ENCODE results near the gene NARF. TPM values are rescaled to one million over a fixed set of nuclear protein-coding genes. Genes with fewer than 3 reads are reported as not detected.
"Not testable (repeated sequence)": the region's sequence is repeated elsewhere in the genome, so short reads cannot be mapped to it uniquely, and the experiment has no call there.

NARF gene
- total RNA-seq: 100 to 1,000 TPM; 106 to 121 TPM

DNA sequence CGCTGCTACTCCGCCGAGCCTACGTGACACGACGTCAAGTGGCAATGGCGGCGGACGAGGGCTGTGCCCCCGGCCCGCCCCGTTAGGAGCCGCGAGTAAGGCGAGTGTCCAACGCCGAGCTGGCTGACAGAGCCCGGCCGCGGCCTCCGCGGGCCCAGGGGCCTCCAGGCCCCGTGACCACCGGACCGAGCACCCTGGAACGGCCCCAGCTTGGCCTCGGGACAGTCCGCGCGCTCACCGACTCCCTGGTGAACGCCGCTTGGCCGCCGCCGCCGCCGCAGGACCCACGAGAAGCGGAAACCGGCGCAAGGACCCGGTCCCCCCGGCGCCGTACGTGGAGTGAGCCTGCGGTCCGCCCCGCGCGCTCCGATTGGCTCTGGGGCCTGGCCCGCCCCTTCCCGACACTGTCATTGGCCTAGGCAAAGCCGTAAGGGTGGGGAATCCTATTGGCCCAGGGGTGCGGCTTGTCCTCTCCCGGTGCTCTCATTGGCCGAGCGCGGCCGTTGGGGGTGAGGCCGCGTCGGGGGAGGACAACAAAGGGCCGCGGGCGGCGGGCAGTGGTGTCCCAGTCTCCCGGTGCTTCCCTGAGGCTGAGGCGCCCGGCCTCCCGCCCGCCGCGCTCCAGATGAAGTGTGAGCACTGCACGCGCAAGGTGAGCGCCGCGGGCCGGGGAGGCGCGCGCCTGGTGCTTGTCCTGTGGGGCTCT, at the start of gene NARF:
NARF (plus strand) TSS at position 563 of the 706 bp plus-strand sequence; CDS start at position 626, 63 bp downstream.
- no peaks in the 10 kb centered on the region for H3K27me3 Mint-ChIP-seq

DNA sequence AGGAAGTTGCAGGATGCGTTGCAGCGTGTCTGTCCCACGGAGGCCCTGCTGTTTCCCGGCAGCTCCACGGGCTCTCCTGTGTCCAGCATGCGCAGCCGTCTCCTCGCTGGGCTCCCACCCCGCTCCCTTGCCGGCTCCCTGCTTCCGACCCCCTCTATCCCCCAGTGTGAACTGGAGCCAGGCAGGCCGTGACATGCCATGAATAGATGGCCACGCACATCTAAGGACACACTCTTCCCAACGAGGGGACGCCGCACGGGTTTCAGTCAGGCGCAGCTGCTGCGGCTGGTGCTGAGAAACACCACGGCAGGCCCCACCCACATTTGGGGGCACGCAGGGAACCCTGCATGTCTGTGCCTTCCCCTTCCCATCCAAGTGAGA, 49.6 kb upstream of the NARF start:
- H3K27ac Mint-ChIP-seq: no peak overlapping the region
- no peaks in the 10 kb centered on the region for H3K9me3 Mint-ChIP-seq
- H3K4me1 Mint-ChIP-seq: peaks cover 6% of the 10 kb centered on the region
- POLR2A ChIA-PET: no interaction called here
- H3K27me3 Mint-ChIP-seq: no peaks in the 10 kb centered on the region
- no peak for DNase-seq
- ATAC-seq (ENCODE audit: low read depth): no peak
- H3K36me3 Mint-ChIP-seq: peaks cover 2% of the 10 kb centered on the region
- H3K4me3 Mint-ChIP-seq: no peak overlapping the region

More for the DNA sequence above, at the start of gene NARF:
- POLR2A ChIA-PET: interaction anchor here (0.5 to 1.7 kb wide), 9 partner anchors 9 to 405 kb away, joined by 3 to 17 read pairs (median 3); partner anchors contain the start of gene CD7
- peak within 1 kb of the TSS; percentile 95 for H3K27ac Mint-ChIP-seq
- H3K4me1 Mint-ChIP-seq: peaks cover 32% of the 10 kb centered on the region
- ATAC-seq (ENCODE audit: low read depth) (peak; percentile 97), DNase-seq (peak; percentile 96)
- H3K4me3 Mint-ChIP-seq: peak within 1 kb of the TSS; percentile 79
- peaks cover 25% of the 10 kb centered on the region for H3K36me3 Mint-ChIP-seq
- H3K9me3 Mint-ChIP-seq: no peaks in the 10 kb centered on the region

GRCh38 chr17:82410014-82410716, 48.4 kb upstream of the NARF start:
- POLR2A ChIA-PET: interaction anchor here (0.7 kb wide), 1 partner anchor 1392 kb away, joined by 3 read pairs; no protein-coding TSS in a partner anchor
- no peak overlapping the region for H3K4me3 Mint-ChIP-seq
- H3K9me3 Mint-ChIP-seq: no peaks in the 10 kb centered on the region
- no peak overlapping the region for H3K27ac Mint-ChIP-seq
- peaks cover 10% of the 10 kb centered on the region for H3K4me1 Mint-ChIP-seq
- H3K27me3 Mint-ChIP-seq: no peaks in the 10 kb centered on the region
- H3K36me3 Mint-ChIP-seq: peaks cover 4% of the 10 kb centered on the region
- no peak for DNase-seq
- ATAC-seq (ENCODE audit: low read depth): no peak

DNA sequence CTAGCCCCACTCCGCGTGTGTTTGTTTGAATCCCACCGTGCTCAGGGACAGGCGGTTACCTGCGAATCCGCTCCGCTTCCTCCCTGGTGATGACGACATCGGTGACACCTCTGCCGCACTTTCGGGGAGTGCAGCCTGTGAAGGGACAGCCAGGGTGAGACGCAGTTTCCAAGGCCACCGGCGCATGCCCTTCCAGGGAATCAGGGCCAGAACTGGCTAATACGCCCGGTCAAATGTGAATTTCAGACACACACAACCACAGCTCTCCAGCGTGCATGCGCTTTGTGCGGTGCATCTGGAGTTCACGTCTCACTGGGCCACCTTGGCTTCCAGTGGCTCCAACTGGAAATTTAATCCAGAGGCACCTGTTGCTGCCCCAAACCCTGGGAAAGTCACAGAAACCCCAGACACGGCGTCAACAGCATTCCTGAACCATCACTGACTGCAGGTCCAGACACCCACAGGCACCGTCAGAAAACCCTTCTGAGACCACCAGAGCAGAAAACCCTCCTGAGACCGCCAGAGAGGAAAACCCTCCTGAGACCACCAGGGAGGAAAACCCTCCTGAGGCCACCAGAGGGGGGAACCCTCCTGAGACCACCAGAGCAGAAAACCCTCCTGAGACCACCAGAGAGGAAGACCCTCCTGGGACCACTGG, 47.0 kb upstream of the NARF start:
- Mint-ChIP-seq H3K9me3 (no peaks in the 10 kb centered on the region), H3K27ac (no peak overlapping the region), H3K27me3 (no peaks in the 10 kb centered on the region), H3K4me3 (no peak overlapping the region), H3K36me3 (peaks cover 5% of the 10 kb centered on the region), H3K4me1 (peaks cover 10% of the 10 kb centered on the region)
- DNase-seq: no peak
- no peak for ATAC-seq (ENCODE audit: low read depth)
- POLR2A ChIA-PET: no interaction called here

DNA sequence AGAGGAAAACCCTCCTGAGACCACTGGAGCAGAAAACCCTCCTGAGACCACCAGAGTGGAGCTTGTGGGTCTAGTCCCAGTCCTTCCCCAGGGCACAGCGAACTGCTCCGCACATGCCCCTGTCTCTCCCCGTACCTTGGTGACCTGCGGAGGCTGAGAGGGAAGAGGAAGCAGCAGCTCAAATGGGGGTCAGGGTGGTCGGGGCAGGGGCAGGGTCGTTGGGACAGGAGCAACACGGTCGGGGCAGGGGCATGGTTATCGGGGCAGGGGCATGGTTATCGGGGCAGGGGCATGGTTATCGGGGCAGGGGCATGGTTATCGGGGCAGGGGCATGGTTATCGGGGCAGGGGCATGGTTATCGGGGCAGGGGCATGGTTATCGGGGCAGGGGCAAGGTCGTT, 46.5 kb upstream of the NARF start:
- DNase-seq; H3K27ac Mint-ChIP-seq; ATAC-seq (ENCODE audit: low read depth); H3K9me3 Mint-ChIP-seq; H3K4me3 Mint-ChIP-seq; POLR2A ChIA-PET; H3K36me3 Mint-ChIP-seq; H3K27me3 Mint-ChIP-seq: not testable (repeated sequence)
- H3K4me1 Mint-ChIP-seq: peaks cover 10% of the 10 kb centered on the region

DNA sequence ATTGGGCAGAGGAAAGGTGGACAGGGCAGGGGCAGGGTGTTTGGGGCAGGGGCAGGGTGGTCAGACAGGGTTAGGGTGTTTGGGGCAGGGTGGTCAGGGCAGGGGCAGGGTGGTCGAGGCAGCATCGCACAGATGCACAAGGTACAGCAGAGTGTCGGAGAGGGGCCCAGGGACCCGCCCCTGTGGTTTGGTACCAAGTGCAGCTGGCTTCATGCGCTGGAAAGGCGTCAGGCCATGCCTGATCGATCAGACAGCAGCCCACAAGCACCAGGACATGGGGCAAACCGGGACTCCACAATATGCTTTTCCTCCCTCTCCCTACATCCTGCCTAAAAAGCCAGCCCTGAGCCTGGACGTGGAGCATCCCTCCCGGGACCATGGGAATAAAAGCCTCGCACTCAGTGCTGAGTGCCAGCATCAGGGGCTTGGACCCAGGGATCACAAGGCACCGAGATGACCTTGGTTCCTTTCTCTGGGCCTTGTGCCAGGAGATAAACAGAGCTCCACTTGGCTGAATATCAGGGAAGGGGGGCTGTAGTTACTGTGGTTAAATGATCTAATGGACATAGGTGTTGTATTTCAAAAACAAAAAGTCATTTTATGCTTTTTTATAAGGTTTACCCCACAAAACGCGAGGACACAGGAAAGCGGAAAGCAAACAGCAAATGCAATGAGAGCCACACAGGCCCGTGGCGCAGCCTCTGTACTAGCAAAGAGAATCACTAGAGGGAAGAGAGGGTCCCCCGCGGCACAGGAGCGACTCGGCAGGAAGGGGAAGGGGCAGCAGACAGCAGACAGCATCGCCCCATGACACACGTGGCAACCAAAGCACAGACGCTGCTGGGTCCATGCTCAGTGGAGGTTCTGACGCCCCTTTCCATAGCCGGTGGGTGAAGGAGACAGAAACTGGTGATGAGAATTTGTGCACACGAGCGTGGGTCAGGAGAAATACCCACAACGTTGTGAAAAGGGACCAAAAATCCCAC, 45.7 kb upstream of the NARF start:
- Mint-ChIP-seq H3K9me3 (no peaks in the 10 kb centered on the region), H3K4me3 (no peak overlapping the region), H3K4me1 (peaks cover 7% of the 10 kb centered on the region), H3K27ac (no peak overlapping the region), H3K36me3 (peaks cover 5% of the 10 kb centered on the region), H3K27me3 (no peaks in the 10 kb centered on the region)
- DNase-seq: no peak
- POLR2A ChIA-PET: no interaction called here
- ATAC-seq (ENCODE audit: low read depth): no peak

- Mint-ChIP-seq H3K4me1 (peaks cover 11% of the 10 kb centered on the region), H3K27ac (no peak overlapping the region), H3K36me3 (peaks cover 5% of the 10 kb centered on the region), H3K9me3 (no peaks in the 10 kb centered on the region), H3K4me3 (peak overlapping the region; percentile 20), H3K27me3 (no peaks in the 10 kb centered on the region)
- ATAC-seq (ENCODE audit: low read depth) (peak; percentile 28), DNase-seq (peak; percentile 81)
- POLR2A ChIA-PET: no interaction called here
Observed at GRCh38 chr17:82414548-82415281, 43.8 kb upstream of the NARF start.

DNA sequence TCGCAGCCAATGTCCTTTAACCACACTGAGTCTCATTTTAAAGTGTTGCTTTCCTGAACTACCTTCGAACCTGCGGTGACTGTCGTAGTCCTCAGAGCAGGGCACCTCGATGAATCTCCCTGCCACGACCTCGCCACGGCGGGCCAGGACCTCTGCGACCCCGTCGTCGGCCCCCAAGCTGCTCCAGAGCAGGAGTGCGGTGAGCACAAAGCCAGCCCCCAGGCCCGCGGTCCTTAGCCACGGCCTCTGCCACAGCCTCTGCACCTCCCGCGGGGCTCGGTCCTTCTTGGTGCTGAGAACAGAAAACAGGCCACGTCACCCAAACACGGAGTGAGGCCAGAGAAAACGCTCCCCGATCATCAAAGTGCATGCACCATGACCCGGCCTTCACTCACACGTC, 43.2 kb upstream of the NARF start:
- peaks cover 11% of the 10 kb centered on the region for H3K36me3 Mint-ChIP-seq
- ATAC-seq (ENCODE audit: low read depth): no peak
- H3K4me1 Mint-ChIP-seq: peaks cover 17% of the 10 kb centered on the region
- H3K4me3 Mint-ChIP-seq: no peak overlapping the region
- DNase-seq: no peak
- no peaks in the 10 kb centered on the region for H3K9me3 Mint-ChIP-seq
- H3K27ac Mint-ChIP-seq: peak overlapping the region; percentile 16
- POLR2A ChIA-PET: no interaction called here
- H3K27me3 Mint-ChIP-seq: no peaks in the 10 kb centered on the region

- H3K27me3 Mint-ChIP-seq: no peaks in the 10 kb centered on the region
- POLR2A ChIA-PET: no interaction called here
- peaks cover 17% of the 10 kb centered on the region for H3K4me1 Mint-ChIP-seq
- H3K4me3 Mint-ChIP-seq: no peak overlapping the region
- peaks cover 12% of the 10 kb centered on the region for H3K36me3 Mint-ChIP-seq
- ATAC-seq (ENCODE audit: low read depth) (no peak), DNase-seq (no peak)
- H3K9me3 Mint-ChIP-seq: no peaks in the 10 kb centered on the region
- peak overlapping the region; percentile 16 for H3K27ac Mint-ChIP-seq
Observed at GRCh38 chr17:82415786-82416185, 42.8 kb upstream of the NARF start.

GRCh38 chr17:82416264-82416663, 42.3 kb upstream of the NARF start:
- no peaks in the 10 kb centered on the region for H3K27me3 Mint-ChIP-seq
- H3K36me3 Mint-ChIP-seq: peaks cover 16% of the 10 kb centered on the region
- H3K4me1 Mint-ChIP-seq: peaks cover 17% of the 10 kb centered on the region
- no peaks in the 10 kb centered on the region for H3K9me3 Mint-ChIP-seq
- H3K27ac Mint-ChIP-seq: no peak overlapping the region
- no peak for ATAC-seq (ENCODE audit: low read depth)
- POLR2A ChIA-PET: interaction anchor here (1.2 kb wide), 1 partner anchor 42 kb away, joined by 3 read pairs; the partner anchor contains the start of gene NARF
- no peak overlapping the region for H3K4me3 Mint-ChIP-seq
- DNase-seq: no peak

DNA sequence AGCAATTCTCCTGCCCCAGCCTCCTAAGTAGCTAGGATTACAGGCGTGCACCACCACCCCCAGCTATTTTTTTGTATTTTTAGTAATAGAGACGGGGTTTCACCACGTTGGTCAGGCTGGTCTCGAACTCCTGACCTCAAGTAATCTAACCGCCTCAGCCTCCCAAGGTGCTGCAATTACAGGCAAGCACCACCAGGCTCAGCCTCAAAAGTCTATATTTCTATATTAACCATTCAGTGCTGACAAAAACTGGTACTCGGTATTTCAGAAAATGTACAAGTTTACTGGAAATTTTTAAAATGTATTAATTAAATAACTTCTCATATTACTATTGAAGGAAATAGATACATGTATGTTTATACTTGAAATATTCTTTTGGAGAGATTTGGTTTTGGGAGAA, 41.8 kb upstream of the NARF start:
- Mint-ChIP-seq H3K4me3 (no peak overlapping the region), H3K27ac (no peak overlapping the region)
- no peak for DNase-seq

More for the DNA sequence above, 41.8 kb upstream of the NARF start:
- no peak for ATAC-seq (ENCODE audit: low read depth)
- H3K36me3 Mint-ChIP-seq: peaks cover 20% of the 10 kb centered on the region
- no peaks in the 10 kb centered on the region for H3K27me3 Mint-ChIP-seq
- H3K9me3 Mint-ChIP-seq: no peaks in the 10 kb centered on the region
- POLR2A ChIA-PET: interaction anchor here (0.6 to 4.0 kb wide), 3 partner anchors 33 to 148 kb away, joined by 3 to 28 read pairs (median 3); partner anchors contain the start of gene NARF
- peaks cover 17% of the 10 kb centered on the region for H3K4me1 Mint-ChIP-seq

Data from activated naive CD8-positive, alpha-beta T cell treated with anti-CD3 and anti-CD28 coated beads, Interleukin-2, amount 10 ng/mL, durations not matched to agents 7 days and 5 days (primary cell).